HG03066 (cell line): Measurements from ENCODE around the gene ELOF1.
"Not testable (repeated sequence)": the region's sequence is repeated elsewhere in the genome, so short reads cannot be mapped to it uniquely, and the experiment has no call there.

Source experiments
- ATAC-seq: cut with Tn5 transposase; IDR thresholded peaks from one replicate; pipeline ENCODE4 v1.9.1; 2021; ENCODE audit warnings: low read depth; ENCODE audit not compliant: unreplicated experiment

The ELOF1 gene

DNA sequence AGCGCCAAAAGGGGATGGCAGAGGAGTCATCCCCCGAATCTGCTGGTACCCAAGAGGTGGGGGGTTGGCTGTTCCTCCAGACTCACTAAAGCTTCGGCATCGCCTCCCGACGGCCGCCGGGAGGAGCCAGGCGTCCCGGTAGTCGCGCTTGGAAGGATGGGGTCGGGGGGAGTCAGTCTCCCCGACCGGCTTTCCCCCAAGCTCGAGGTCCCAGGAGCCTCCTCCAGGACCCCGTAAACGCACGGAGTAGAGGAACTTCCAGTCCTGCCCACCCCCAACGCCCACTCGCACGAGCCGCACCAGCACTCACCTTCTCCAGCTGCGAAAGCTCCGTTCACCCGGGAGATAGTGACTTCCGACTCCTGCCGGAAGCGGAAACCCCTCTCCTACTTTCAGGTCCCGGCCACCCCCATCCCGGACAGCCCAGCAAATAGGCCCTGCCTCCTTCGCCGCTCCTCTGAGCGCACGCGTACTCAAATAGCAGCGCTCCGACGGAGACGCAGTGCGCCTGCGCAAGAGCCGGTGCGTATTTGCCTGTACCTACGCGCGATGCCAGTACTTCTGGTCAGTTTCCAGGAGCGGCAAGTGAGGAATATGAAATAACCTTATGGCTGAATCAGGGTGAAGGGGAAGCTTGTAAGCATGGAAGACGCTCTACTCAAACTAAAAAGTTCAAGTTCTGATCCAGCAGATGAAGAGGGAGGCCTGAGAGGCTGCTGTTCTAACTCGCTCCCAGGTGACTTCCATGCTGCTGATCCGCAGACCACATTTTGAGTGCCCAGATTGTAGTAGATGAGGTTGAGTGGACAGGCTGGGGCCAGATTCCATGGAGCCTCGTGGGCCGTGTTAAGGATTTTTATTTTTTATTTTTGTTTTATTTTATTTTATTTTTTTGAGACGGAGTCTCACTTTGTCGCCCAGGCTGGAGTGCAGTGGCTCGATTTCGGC is at the start of gene ELOF1:
Gene ELOF1, minus strand, starts transcription at position 350 of the 948 bp plus-strand sequence. CDS start 4,883 bp downstream, outside the sequence.
- ATAC-seq, result peak; percentile 79

DNA sequence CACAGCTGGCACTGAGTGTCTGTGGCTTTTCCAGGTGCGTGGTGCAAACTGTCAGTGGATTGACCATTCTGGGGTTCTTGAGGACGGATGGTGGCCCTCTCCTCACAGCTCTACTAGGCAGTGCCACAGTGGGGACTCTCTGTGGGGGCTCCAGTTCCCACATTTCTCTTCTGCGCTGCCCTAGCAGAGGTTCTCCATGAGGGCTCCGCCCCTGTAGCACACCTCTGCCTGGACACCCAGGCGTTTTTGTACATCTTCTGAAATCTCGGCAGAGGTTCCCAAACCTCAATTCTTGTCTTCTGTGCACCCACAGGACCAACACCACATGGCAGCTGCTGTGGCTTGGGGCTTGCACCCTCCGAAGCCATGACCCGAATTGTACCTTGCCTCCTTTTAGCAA is 47.5 kb upstream of the ELOF1 start:
- ATAC-seq, result no peak

DNA sequence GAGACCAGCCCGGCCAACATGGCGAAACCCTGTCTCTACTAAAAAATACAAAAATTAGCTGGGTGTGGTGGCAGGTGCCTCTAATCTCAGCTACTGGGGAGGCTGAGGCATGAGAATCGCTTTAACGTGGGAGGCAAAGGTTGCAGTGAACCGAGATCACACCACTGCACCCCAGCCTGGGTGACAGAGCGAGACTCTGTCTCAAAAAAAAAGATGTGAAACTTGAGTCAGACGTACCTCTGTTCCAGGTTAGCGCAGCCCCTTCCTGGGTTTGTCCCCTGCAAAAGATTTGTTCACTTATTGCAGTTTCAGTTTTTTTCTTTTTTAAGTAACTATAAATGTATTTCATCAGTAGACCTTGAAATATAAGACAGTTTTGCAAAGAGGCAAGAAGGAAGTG is 40.7 kb upstream of the ELOF1 start:
- not testable (repeated sequence) for ATAC-seq

DNA sequence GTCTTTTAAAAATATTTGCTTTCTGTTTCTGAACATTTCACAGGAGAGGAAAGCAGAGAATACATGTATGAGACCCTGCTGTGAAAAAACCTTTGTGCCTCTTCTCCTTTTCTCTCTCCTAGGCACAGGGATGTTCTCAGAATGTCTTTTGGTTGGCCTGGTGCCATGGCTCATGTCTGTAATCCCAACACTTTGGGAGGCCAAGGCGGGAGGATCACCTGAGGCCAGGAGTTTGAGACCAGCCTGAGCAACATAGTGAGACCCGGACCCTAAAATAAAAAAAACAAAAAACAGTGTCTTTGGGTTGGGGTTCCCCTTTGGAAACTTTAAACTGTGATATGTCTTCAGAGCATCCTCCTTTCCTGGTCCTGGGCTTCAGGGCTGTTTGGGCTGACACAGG is 39.7 kb upstream of the ELOF1 start:
- no peak for ATAC-seq

DNA sequence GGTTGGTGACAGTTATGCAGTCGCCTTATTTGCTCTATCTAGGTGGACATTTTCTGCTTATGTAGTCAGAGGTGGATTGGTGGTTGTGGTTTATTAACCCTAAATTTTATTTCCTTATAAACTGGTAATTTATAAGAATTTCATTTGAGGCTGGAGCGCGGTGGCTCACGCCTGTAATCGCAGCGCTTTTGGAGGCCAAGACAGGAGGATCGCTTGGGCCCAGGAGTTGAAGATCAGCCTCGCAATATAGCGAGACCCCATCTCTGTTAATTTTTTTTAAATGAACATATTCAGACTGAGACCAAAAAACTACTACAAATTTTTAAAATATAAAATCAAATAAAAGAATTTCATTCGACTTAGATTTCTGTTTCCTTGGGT is 39.1 kb upstream of the ELOF1 start:
- ATAC-seq, result no peak

DNA sequence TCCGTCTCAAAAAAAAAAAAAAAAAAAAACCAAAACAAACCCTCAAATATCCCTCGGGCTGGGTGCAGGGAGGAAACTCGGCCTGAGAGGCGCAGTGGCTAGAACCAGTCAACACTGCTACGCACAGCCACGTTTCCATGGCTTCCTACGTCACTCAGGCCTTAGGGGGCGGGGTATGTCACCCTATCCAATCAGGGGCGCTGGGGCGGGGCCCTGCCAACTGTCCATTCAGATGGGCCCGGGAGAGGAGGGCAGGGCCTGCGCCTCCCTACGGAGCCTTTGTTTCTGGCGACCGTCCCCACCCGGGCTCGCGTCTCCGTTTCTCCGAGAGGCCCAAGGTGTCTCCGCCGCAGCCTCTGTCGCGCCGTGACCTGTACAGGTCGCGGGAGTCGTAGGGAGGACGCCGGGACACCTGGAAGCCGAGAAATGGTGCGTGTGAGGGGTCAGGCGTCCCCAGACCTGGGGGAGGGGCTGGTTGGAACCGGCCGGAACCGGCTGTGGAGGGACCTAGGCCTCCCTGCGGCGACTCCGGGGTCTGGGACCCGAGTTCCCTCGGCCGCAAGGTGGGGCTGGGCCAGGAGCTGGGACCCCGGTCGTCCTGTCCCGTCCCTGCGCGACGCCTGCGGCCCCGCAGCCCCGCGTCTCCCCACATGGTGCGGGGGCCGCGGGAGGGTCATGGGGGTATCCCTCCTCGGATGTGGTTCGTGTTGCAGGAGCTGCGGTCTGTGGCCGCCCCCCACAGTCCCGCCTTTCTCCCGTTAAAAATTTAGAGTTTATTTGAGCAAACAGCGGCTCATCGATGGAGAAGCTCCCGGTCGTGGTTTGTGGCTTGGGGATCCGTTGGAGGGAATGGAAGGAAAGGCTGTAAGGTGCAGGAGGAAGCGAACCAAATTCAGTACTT is 38.4 kb upstream of the ELOF1 start, which contains the start of gene ZNF627:
Gene ZNF627, plus strand, starts transcription at position 282 of the 901 bp plus-strand sequence. Its CDS starts 145 bp downstream, at position 427.
- ATAC-seq, result peak; percentile 94

DNA sequence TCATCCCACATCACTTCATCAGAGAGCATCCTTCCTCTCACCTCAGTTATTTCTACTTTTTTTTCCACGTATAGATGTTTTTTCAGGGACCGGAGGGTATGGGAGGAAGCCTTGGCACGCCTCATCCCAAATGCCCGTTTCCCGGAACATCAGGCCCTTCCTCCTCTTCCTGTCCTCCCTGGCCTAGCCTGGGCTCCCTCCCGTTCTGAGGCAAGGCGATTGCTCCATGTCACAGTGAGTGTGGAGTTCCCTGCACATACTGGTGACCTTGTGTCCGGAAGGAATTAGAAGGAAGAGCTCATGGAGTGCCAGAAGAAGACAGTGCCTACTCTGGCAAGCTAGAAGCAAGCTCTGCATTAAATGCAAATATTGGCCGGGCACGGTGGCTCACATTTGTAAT is 37.1 kb upstream of the ELOF1 start:
- no peak for ATAC-seq

DNA sequence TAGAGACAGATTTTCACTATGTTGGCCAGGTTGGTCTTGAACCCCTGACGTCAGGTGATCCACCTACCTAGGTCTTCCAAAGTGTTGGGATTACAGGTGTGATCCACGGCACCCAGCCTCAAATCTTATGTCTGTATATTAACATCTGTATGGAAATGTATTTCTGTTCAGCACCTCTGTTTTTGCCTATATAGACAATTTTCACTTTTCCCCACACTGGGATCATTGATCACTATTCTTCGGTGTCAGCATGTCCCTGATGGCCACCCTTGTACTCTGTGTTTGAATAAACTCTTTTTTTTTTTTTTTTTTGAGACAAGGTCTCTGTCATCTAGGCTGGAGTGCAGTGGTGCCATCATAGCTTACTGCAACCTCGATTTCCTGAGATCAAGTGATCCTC is 35.1 kb upstream of the ELOF1 start:
- no peak for ATAC-seq

DNA sequence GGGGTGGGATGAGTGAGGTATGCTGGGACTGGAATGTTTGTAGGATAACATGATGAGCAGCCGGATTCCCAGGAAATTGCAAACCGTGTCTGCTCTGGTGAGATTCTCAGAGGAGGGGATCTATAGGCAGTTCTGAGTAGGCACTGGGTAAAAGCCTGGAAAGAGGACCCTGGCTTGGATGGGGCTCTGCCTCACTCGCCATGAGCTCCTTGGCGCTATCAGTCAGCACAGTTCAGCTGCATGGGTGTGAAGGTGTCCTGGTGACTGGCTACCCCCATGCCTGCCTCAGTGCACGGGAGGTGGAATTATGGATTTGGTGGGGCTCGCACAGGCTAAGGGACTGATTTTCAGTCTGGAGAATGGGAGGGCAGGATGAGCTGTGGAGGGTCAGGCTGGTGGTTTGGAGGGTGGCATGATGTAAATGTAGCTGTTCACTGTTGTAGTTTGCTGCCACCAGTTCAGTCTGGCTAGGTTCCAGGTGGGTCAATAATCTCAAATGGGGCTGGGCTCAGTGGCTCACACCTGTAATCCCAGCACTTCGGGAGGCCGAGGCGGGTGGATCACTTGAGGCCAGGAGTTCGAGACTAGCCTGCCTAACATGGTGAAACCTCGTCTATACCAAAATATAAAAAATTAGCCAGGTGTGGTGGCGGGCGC is 29.1 kb upstream of the ELOF1 start:
- no peak for ATAC-seq

DNA sequence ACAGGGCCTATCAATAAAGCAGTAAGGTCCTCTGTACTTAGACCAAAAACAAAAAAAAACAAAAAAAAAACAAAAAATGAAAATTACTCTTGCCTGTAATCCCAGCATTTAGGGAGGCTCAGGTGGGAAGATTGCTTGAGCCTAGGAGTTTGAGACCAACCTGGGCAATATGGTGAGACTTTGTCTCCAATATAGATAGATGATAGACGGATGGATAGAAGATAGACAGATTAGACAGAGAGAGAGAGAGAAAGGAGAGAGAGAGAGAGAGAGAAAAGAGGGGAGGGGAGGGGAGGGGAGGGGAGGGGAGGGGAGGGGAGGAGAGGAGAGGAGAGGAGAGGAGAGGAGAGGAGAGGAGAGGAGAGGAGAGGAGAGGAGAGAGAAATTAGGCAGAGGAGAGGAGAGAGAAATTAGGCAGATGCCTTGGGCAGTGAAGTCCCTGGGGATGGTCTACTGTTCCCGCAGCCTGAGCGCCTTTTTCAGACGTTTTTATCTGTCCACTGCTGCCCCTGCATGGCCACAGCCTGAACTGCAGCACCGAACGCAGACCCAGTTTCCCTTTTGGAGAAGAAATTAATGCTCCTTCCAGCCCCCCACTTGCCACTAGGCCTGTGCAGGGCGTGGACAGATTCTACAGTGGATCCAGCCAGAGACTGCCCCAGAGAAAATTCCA is 28.4 kb upstream of the ELOF1 start:
- no peak for ATAC-seq

DNA sequence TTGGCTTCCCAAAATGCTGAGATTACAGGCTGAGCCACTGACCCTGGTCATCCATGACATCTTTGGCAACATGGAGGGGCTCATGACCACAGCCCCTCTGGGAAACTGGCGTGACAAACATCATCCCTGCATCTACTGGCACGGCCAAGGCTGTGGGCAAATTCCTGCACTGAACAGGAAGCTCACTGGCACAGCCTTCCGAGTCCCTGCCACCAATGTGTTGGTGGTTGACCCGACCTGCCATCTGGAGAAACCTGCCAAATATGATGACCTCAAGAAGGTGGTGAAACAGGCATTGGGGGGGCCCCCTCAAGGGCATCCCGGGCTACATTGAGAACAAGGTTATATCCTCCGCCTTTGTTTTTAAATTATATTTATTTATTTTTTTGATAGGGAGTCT is 27.3 kb upstream of the ELOF1 start:
- no peak for ATAC-seq

DNA sequence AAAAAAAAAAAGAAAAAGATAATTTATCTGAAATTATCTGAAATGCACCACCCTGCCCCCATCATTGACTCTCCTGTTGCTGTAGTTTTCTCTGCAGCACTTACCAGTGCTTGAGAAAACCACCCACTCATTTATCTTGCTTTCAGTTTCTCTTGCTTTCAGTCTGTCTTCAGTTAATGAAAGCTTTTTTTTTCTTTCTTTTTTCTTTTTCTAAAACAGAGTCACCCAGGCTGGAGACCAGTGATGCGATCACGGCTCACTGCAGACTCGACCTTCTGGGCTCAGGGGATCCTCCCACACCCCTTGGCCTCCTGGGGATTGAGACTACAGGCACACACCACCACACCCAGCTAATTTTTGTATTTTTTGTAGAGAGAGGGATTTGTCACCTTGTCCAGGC is 22.7 kb upstream of the ELOF1 start:
- ATAC-seq, result peak; percentile 73

DNA sequence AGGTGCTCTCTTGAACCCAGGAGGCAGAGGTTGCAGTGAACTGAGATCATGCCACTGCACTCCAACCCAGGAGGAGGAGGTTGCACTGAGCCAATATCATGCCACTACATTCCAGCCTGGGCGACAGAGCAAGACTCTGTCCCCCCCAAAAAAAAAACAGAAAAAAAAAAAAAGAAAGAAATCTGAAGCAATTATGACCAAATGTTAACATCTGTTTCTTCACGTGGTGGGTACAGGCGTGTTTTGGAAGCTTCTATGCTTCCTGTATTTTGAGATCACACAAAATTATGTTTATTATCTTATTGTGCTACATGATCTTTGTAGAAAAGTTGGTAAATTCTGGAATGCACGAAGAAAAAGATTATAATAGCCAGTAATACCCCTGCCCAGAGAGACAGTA is 21.1 kb upstream of the ELOF1 start:
- no peak for ATAC-seq

DNA sequence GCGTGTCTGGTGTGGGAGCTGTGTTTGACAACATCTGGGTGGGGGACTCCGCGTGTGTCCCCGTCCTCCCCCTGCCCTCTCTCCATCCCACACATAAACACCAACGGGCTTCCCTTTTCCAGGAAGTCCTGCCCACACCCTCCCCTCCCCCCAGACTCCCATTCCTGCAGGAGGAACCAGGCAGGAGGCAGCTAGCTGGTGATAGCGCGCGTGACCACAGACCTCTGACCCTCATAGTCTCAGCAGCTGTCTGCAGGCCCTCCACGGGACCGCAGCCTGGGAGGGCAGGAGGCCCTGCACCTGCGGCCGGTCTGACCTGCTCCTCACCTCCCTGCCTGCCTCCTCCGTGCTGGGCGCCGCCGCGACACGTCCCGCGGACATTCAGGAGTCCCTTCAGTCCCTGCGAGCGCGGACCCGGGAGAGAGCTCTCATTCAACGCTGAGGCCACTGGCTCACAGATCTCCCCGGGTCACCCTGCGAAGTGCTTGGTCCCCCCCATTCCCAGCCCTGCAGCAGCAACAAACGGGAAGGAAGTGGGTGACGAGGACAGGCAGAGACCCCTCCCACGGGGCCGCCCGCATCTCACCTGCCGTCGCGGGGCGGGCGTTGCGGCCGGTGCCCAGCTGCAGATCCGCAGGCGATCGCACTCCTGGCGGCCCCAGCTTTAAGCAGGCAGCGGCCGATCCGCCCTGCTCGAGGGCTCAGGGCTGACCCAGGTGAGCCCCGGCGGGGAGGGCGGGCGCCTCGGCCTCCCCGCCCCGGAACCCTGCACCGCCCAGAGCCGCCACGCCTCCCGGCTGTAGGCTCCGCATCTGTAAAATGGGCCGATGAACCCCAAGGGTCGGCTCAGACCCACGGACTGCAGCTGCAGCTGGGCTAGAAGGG is 19.5 kb upstream of the ELOF1 start:
- ATAC-seq, result no peak

DNA sequence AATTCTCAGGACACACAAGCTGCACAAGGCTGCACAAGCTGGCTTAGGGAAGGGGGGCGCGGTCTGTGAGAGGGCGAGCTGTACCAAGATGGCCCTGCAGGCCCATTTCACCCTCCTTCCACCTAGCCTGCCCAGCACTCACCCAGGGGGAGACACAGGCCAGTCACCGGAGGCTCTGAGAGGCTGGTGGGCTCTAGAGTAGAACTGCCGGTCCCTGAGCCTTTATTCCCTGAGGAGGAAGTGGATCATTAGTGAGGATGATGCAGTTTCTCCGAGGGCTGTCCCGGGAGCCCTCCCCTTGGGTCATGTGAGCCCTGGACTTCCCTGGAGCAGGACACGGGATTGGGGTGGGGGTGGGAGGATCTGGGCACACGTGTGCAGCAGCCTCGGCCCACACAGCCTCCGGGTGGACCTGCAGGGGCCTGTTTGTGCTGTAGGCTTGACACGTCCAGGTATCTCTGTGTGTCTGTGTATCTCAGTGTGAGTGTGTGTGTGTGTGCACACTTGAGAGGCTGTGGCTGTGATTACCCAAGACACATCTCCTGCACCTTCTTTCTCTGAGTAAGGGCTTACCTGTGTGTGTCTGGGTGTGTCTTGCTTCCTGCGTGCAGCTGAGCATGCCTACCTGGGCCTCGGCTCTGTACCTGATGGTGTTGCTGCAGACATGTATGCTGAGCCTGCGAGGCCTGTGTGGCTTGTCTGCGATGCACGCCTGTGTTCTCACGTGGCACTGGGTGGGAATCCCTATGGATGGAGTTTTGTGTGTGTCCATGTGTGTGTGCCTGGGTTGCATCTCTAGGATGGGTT is 18.6 kb upstream of the ELOF1 start, which contains the start of gene ACP5:
Gene ACP5, minus strand, starts transcription at position 195 of the 807 bp plus-strand sequence. CDS start 328 bp downstream, outside the sequence.
- no peak for ATAC-seq

DNA sequence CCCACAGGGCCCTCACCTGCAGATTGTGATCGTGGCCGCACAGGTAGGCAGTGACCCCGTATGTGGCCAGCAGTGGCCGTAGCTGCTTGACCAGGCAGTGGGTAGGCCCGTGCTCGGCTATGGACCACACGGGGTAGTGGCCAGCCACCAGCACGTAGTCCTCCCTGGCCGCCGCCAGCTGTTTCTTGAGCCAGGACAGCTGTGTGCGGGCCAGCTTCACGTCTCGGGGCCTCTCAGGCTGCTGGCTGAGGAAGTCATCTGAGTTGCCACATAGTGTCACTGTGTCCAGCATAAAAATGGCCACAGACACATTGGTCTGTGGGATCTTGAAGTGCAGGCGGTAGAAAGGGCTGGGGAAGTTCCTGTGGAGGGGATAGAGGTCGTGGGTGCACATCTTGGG is 17.2 kb upstream of the ELOF1 start:
- no peak for ATAC-seq

DNA sequence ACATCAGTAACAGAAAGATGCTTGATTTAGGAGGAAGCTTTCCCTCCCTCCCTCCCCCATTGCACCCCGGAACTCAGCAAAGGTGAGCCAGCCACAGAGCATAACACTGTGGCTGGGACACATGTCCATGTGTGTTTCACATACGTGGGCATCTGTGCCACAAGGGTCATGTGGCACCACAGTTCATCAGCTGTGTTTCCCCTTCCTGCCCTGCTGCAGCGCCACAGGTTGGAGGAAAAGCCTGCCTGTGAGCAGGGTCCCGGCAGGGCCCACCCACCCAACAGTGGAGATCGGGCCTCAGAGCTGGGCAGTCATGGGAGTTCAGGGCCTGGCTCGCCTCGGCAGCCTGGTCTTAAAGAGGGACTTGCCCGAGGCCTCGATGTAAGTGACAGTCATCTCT is 15.7 kb upstream of the ELOF1 start:
- no peak for ATAC-seq

DNA sequence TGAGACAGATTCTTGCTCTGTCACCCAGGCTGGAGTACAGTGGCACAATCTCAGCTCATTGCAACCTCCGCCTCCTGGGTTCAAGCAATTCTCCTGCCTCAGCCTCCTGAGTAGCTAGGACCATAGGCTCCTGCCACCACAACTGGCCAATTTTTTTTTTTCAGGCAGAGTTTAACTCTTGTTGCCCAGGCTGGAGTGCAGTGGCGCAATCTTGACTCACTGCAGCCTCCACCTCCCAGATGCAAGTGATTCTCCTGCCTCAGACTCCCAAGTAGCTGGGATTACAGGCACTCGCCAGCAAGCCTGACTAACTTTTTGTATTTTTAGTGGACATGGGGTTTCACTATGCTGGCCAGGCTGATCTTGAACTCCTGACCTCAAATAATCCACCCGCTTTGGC is 14.7 kb upstream of the ELOF1 start:
- not testable (repeated sequence) for ATAC-seq
